A673 (cell line): Measurements from ENCODE around the gene ACAD9.

Experiments
- CTCF ChIP-seq: fragments of 300-800, 200-600 bp; sonication (generic); conservative IDR thresholded peaks from 2 replicates; pipeline ENCODE4 v1.5.1; 2017; ENCODE audit warnings: low read depth, mild to moderate bottlenecking, antibody characterized with exemption, low read length, moderate library complexity, mixed read lengths
- EZH2 ChIP-seq: fragments of 200-600 bp; sonication (generic); IDR thresholded peaks from 2 replicates; pipeline ENCODE4 v1.6.1; 2017; ENCODE audit warnings: borderline replicate concordance, low read depth, mild to moderate bottlenecking, mixed read lengths, antibody characterized with exemption, low read length; ENCODE audit not compliant: poor library complexity, severe bottlenecking

- TF ChIP-seq EZH2 (no peak), CTCF (no peak)
Measured at GRCh38 chr3:128908951-128909350, 29.5 kb downstream of the ACAD9 start.
